SK-N-SH (cell line): ENCODE data around the gene BUB1.

Experiments
- CTCF ChIP-seq: fragments of 200-600 bp; sonication (generic); IDR thresholded peaks from 2 replicates; pipeline ENCODE4 v1.6.1; 2017; ENCODE audit warnings: antibody characterized with exemption, mild to moderate bottlenecking, moderate library complexity
- EP300 ChIP-seq, 2 experiments: IDR thresholded peaks; 2 replicates each; pipeline versions ENCODE4 v1.4.0 to v1.6.1; 2012; ENCODE audit warnings: borderline replicate concordance in 1 of 2, low read depth in 1 of 2, low read length in 1 of 2
- GABPA ChIP-seq: IDR thresholded peaks from 2 replicates; pipeline ENCODE4 v1.4.0; 2012; ENCODE audit warnings: low read depth, mild to moderate bottlenecking
- GATA2 ChIP-seq: sonication (generic); formaldehyde crosslinking; IDR thresholded peaks from 2 replicates; pipeline ENCODE4 v1.5.0; 2020; ENCODE audit warnings: mild to moderate bottlenecking, missing genetic modification reagents
- JUND ChIP-seq: IDR thresholded peaks from 2 replicates; pipeline ENCODE4 v1.4.0; 2012
- MAX ChIP-seq: IDR thresholded peaks from 2 replicates; pipeline ENCODE4 v1.4.0; 2012; ENCODE audit warnings: low read depth
- PBX3 ChIP-seq: IDR thresholded peaks from 2 replicates; pipeline ENCODE4; 2012
- POLR2AphosphoS5 ChIP-seq: IDR thresholded peaks from 2 replicates; pipeline ENCODE4 v1.6.1; 2012; ENCODE audit warnings: low read depth, low read length
- RFX5 ChIP-seq: IDR thresholded peaks from 2 replicates; pipeline ENCODE4 v1.6.1; 2012; ENCODE audit warnings: mild to moderate bottlenecking, improper control_type of control experiment, low read length
- SIN3A ChIP-seq: IDR thresholded peaks from 2 replicates; pipeline ENCODE4 v1.6.1; 2012; ENCODE audit warnings: low read depth, mild to moderate bottlenecking, low read length, moderate library complexity, borderline replicate concordance
- TAF1 ChIP-seq: IDR thresholded peaks from 2 replicates; pipeline ENCODE4 v1.6.1; 2012; ENCODE audit warnings: low read depth, mild to moderate bottlenecking, low read length, moderate library complexity, borderline replicate concordance

- TF ChIP-seq CTCF = no peak
- no peak for TF ChIP-seq POLR2AphosphoS5
- TF ChIP-seq TAF1 = no peak
- TF ChIP-seq GABPA = no peak
- TF ChIP-seq SIN3A = no peak
- no peak for TF ChIP-seq EP300 (IDR thresholded peaks at IDR 0.05; ENCODE audit: borderline replicate concordance in 1 of 2, low read depth in 1 of 2, low read length in 1 of 2)
- no peak for TF ChIP-seq MAX
- TF ChIP-seq RFX5 = no peak
- TF ChIP-seq PBX3 = no peak
- no peak for TF ChIP-seq GATA2
- TF ChIP-seq JUND = no peak
These were observed 2.8 kb upstream of the BUB1 start for GRCh38 chr2:110680709-110681108.
